Amygdala (tissue), 56 donors: ENCODE measurements around the gene FLOT2.
A peak's percentile ranks its signal among the peaks of the same experiment; 100 is the strongest.
"Not testable (repeated sequence)": the region's sequence is repeated elsewhere in the genome, so short reads cannot be mapped to it uniquely, and the experiment has no call there.

ENCODE experiments used
- DNase-seq, 56 donors: peaks; one replicate each; lab custom pipeline; 2025; lab: John Stamatoyannopoulos, UW

FLOT2 gene

GRCh38 chr17:28917029-28917428, 19.5 kb upstream of the FLOT2 start:
- DNase-seq: no peak

- DNase-seq: peak in 15 of 56 donors; percentile 11 to 67 (median 26)
These were observed 18.9 kb upstream of the FLOT2 start for GRCh38 chr17:28916302-28916934.

DNA sequence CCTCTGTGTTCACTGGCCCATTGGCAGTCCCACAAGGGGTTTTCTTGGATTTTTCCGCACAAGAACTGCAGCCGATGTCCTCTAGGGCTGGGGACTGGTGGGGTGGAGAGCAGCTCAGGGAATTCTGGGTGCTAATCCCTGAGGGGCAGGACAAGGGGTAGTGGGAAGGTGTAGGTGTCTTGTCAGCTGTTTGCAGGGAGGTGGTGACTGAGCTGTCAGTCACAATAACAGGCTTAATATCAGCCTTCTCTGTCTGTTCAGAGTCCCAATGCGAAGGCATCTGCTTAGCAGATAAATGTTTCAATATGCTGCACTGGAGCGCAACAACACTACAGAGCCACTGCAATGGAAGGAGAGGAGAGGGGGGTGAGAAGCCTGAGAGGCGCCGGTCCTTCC, 15.4 kb upstream of the FLOT2 start:
- no peak for DNase-seq

- DNase-seq: peak in 12 of 56 donors; percentile 2 to 34 (median 14)
These were observed 14.9 kb upstream of the FLOT2 start for GRCh38 chr17:28912281-28912937.

GRCh38 chr17:28911411-28912045, 14.0 kb upstream of the FLOT2 start:
- DNase-seq: no peak

- no peak for DNase-seq
These were observed 13.0 kb upstream of the FLOT2 start for GRCh38 chr17:28910534-28910933.

DNA sequence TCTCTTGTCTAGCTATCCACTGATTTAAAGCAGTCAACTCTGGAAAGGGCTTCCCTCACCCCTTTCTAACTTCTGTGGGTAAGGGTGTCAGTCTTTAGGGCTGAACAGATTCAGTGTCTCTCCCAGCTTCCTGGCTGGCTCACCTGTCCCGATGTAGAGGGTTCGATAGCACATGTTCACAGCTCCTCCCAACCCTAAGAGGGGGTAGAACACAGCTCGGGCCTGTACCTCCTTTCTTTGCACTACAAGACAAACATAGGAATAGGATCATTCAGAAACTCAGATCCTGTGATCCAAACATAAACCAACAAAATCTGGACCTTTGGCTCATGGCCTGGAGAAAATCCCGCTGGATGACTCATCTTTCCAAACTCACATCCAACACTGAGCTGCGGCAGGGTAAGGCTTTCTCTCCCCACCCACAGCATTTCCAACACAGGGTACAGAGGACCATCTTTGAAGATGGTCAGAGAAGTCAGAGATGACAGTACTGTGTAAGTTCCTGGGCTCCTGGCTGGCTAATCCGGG, 11.2 kb upstream of the FLOT2 start:
- DNase-seq: peak in 1 of 56 donors; percentile 13

DNA sequence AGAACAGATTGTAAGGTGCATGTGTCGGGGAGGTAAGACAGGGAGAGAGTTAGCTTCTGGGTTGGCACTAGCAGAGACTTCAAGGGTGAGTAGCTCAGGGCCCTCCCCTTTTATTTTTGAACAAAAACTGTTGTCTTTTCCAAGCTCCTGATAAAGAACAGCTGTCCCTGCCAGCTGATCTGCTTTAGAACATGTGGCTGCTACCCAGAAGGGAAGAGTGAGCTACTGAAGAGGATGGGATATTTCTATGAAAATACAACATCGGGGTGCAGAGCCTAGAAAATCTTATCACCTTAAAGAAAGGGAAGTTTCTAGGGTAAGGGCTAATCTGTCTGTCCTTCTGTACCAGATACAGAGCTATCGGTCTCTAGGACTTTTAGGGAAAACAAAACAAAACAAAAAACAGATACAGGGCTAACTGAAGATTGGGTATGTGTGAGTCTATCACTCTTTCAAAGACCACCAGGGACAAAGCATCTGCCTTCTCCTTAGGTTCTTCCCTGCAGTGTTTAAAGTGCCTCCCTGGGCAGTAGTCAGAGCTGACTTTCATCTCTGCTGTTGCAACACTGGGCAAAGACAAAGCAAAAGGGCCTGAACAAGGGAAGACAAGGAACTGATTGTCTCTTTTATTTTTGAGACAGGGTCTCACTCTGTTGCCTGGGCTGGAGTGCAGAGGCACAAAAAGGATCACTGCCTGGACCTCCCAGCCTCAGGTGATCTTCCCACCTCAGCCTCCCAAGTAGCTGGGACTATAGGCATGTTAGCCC, 10.4 kb upstream of the FLOT2 start:
- DNase-seq: peak in 1 of 56 donors; percentile 11

GRCh38 chr17:28906706-28907438, 9.3 kb upstream of the FLOT2 start:
- peak in 8 of 56 donors; percentile 27 to 57 (median 40) for DNase-seq

GRCh38 chr17:28906276-28906675, 8.7 kb upstream of the FLOT2 start:
- DNase-seq: peak in 10 of 56 donors; percentile 15 to 57 (median 28)

DNA sequence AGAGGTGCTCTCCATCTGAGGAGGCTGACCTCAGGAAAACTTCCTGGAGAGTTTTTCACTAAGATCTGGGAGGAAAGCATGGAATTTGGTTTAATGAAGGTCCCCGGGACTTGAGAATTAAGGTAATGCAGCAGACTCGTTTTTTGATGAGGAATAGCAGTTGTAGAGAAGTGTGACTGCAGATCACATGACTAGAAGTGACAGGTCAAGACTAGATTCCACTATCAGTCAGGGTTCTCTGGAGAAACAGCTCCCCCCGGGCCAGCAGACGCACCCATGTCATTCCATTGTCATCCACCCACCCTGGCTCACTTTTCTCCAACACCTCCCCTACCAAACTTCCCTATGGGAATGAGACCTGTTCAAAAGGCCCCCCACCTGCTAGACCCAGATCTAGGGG, 7.3 kb upstream of the FLOT2 start:
- DNase-seq: no peak

GRCh38 chr17:28903546-28903841, 6.0 kb upstream of the FLOT2 start:
- DNase-seq: not testable (repeated sequence)

DNA sequence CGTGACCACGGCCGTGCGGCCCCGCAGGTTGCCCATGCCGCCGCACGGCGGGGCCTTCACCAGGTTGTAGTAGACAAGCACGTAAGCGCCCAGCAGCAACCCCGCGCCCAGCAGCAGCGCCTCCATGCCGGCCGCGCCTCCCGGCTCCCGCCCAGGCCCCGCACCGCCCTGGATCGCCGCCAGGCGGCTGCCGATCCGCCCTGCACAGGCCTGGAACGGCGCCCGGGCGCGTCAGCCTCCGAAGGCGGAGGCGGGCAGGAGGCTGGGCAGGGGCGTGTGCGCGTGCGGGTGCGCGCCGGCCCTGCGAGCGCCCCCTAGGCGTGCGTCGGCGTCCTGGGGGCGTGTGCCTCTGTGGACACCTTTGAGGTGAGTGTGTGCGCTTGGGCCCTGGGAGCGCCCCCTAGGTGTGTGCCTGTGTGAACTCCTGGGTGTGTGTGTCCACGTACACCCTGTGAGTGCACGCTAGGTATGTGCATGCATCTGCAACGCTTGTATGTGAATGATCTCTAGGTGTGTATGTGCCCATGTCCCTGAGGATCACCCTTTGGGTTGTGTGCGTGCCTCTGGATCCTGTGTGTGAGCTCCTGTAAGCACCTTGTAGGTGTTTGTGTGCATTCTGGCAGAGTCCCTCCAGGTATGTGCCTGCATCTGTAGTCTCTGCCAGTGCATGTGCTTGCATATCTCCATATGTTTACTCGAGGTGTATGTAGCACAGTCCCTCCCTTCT, 5.4 kb upstream of the FLOT2 start, which contains the start of gene DHRS13:
DHRS13 (minus strand) TSS at position 261 of the 727 bp plus-strand sequence; CDS start at position 126, 135 bp downstream.
- DNase-seq: peak in 50 of 56 donors; percentile 28 to 90 (median 67)

DNA sequence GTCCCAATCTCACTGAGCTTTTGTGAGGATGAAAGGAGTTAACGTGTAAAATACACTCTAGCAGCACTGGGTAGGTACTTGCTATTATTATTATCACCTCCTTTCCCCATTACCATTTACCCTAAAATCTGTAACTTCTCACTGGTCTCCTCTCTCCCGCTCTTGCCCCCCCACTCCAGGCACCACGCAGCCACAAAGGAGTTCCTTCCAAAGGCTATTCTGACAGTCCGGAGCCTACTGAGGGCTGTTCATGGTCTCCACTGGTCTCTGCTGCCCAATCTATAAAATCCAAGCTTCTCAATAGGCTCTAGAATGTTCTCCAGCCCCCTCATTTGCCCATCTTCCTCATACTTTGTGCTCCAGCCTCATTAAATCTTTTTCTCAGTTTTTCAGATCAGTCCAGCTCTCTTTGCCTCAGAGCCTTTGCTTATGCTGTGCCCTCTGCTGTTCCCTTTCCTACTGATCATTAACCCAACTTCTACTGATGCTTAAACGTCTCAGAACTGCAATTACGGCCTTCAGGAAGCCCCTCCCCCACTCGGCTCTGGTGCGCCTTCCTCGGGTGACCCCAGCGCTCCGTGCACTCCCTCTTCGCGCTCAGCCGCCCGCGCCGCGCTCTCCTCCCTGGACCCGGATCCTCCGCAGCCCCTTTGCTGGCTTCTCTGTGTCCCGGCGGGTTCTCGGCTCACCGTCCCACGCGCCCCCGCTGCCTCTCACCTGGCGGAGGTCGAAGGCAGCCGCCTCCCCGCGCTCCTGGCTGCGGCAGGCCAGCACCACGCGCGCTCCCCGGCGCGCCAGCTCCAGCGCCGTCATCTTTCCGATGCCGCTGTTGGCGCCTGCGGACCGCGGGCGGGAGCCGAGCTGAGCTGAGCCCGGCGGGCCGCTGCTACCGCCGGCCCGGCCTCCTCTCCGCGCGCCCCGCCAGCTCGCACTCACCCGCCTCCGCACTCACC, 4.6 kb upstream of the FLOT2 start:
- peak in 6 of 56 donors; percentile 26 to 66 (median 58) for DNase-seq

- DNase-seq: no peak
These were observed 3.6 kb upstream of the FLOT2 start for GRCh38 chr17:28900986-28901726.

DNA sequence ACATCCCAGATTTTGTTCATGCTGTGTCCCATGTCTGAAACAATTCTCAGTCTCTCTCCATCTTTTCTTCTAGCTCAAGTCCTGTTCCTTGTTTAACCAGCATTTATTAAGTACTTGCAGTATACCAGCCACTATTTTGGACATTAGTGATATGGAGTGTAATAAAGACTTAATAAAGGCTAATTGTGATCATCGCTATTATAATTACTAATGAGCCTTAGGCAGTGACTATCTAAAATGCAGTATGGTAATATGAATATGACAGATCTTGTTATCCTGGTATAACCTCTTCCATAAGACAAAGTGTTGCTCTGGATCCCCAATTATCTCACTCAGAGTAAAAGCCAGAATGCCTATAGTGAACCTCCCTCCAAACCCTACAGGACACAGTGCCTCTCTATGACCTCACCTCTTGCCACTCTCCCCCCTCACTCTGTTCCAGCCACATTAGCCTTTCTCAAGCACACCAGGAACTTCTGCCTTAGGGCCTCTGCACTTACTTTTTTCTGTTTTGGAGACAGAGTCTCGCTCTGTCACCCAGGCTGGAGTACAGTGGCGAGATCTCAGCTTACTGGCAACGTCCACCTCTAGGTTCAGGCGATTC, 1.8 kb upstream of the FLOT2 start:
- DNase-seq: no peak

GRCh38 chr17:28898527-28898955, 1.0 kb upstream of the FLOT2 start:
- no peak for DNase-seq
